GM12892 (cell line): Measurements from ENCODE around the gene NKX1-1.

ENCODE experiments used
- POLR2A ChIP-seq: IDR thresholded peaks from 2 replicates; pipeline ENCODE4 v1.6.1; 2011; ENCODE audit warnings: low read depth, low read length, control low read depth
- POLR2AphosphoS5 ChIP-seq: IDR thresholded peaks from 2 replicates; pipeline ENCODE4 v1.6.1; 2011; ENCODE audit warnings: low read depth, low read length, control low read depth
- TAF1 ChIP-seq: IDR thresholded peaks from 2 replicates; pipeline ENCODE4 v1.6.1; 2011; ENCODE audit warnings: low read depth, mild to moderate bottlenecking, control low read depth, low read length, borderline replicate concordance

- TF ChIP-seq POLR2A (no peak), POLR2AphosphoS5 (no peak), TAF1 (no peak)
These were observed 38.9 kb downstream of the NKX1-1 start for GRCh38 chr4:1367230-1367935.
